DOHH2 (cell line): ENCODE results near the gene TOGARAM1.

Source experiments
- H3F3A ChIP-seq: fragments of 200-600 bp; sonication (generic), shearing (Covaris generic); 2 replicates; pipeline ENCODE4 v1.6.0; 2016; ENCODE audit warnings: antibody characterized with exemption, mild to moderate bottlenecking; ENCODE audit not compliant: control insufficient read depth, insufficient read depth
- H3K27ac ChIP-seq: fragments of 200-600 bp; sonication (generic); 2 replicates; pipeline ENCODE4 v1.5.1; 2014; ENCODE audit warnings: low read depth, mild to moderate bottlenecking, low read length, moderate library complexity
- H3K27me3 ChIP-seq: fragments of 200-600 bp; sonication (generic); 2 replicates; pipeline ENCODE4 v1.6.1; 2014; ENCODE audit warnings: mild to moderate bottlenecking, low read length, mixed read lengths; ENCODE audit not compliant: control insufficient read depth
- H3K36me3 ChIP-seq: fragments of 200-600 bp; sonication (generic); 2 replicates; pipeline ENCODE4 v1.6.1; 2014; ENCODE audit warnings: mild to moderate bottlenecking, low read length, moderate library complexity, mixed read lengths; ENCODE audit not compliant: control insufficient read depth
- H3K4me1 ChIP-seq: fragments of 200-600 bp; sonication (generic); 2 replicates; pipeline ENCODE4 v1.6.1; 2014; ENCODE audit warnings: mild to moderate bottlenecking, low read length, mixed read lengths; ENCODE audit not compliant: control insufficient read depth
- H3K4me2 ChIP-seq: fragments of 200-600 bp; sonication (generic); 2 replicates; pipeline ENCODE4 v1.6.0; 2014; ENCODE audit warnings: mild to moderate bottlenecking, low read length, moderate library complexity
- H3K4me3 ChIP-seq: fragments of 200-600 bp; sonication (generic); 2 replicates; pipeline ENCODE4 v1.5.1; 2014; ENCODE audit warnings: mild to moderate bottlenecking, low read length, mixed read lengths
- H3K79me2 ChIP-seq: fragments of 200-600 bp; sonication (generic); 2 replicates; pipeline ENCODE4 v1.6.1; 2014; ENCODE audit warnings: mild to moderate bottlenecking, low read length, mixed read lengths; ENCODE audit not compliant: control insufficient read depth
- H3K9me2 ChIP-seq: fragments of 200-600 bp; sonication (generic); replicated peaks from 2 replicates; pipeline ENCODE4 v1.6.1; 2014; ENCODE audit warnings: mild to moderate bottlenecking, low read length, mixed read lengths; ENCODE audit not compliant: control insufficient read depth
- H3K9me3 ChIP-seq: fragments of 200-600 bp; sonication (generic); 2 replicates; pipeline ENCODE4 v1.6.1; 2014; ENCODE audit warnings: antibody characterized with exemption, low read length, mixed read lengths; ENCODE audit not compliant: control insufficient read depth, insufficient read depth
- H4K20me1 ChIP-seq: fragments of 200-600 bp; sonication (generic); 2 replicates; pipeline ENCODE4 v1.6.0; 2014; ENCODE audit warnings: low read depth, mild to moderate bottlenecking, antibody characterized with exemption, low read length, moderate library complexity; ENCODE audit not compliant: control insufficient read depth, insufficient read depth
- EZH2phosphoT487 ChIP-seq: fragments of 200-600 bp; sonication (generic); IDR thresholded peaks from 2 replicates; pipeline ENCODE4 v1.6.1; 2017; ENCODE audit warnings: borderline replicate concordance, mild to moderate bottlenecking, antibody characterized with exemption, low read length, moderate library complexity, mixed read lengths
- TF ChIP-seq, protein P1 (sequence below): fragments of 200-600 bp; sonication (generic); IDR thresholded peaks from one replicate; pipeline ENCODE4 v1.5.1; 2014; ENCODE audit warnings: antibody characterized with exemption, mild to moderate bottlenecking, low read depth, low read length; ENCODE audit not compliant: poor library complexity, severe bottlenecking

TOGARAM1 gene

GRCh38 chr14:44951051-44951450 lies 10.9 kb upstream of the TOGARAM1 start:
- Histone ChIP-seq H3K9me2 (no peaks in the 10 kb centered on the region), H3K36me3 (no peaks in the 10 kb centered on the region), H3F3A (no peaks in the 10 kb centered on the region), H3K79me2 (peaks cover 26% of the 10 kb centered on the region), H3K4me2 (no peak overlapping the region), H3K27ac (no peak overlapping the region), H3K9me3 (no peaks in the 10 kb centered on the region), H3K4me1 (no peaks in the 10 kb centered on the region), H4K20me1 (no peaks in the 10 kb centered on the region), H3K4me3 (no peak overlapping the region), H3K27me3 (no peaks in the 10 kb centered on the region)
- TF ChIP-seq, protein P1, sequence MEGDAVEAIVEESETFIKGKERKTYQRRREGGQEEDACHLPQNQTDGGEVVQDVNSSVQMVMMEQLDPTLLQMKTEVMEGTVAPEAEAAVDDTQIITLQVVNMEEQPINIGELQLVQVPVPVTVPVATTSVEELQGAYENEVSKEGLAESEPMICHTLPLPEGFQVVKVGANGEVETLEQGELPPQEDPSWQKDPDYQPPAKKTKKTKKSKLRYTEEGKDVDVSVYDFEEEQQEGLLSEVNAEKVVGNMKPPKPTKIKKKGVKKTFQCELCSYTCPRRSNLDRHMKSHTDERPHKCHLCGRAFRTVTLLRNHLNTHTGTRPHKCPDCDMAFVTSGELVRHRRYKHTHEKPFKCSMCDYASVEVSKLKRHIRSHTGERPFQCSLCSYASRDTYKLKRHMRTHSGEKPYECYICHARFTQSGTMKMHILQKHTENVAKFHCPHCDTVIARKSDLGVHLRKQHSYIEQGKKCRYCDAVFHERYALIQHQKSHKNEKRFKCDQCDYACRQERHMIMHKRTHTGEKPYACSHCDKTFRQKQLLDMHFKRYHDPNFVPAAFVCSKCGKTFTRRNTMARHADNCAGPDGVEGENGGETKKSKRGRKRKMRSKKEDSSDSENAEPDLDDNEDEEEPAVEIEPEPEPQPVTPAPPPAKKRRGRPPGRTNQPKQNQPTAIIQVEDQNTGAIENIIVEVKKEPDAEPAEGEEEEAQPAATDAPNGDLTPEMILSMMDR: no peak
- no peak for TF ChIP-seq EZH2phosphoT487

DNA sequence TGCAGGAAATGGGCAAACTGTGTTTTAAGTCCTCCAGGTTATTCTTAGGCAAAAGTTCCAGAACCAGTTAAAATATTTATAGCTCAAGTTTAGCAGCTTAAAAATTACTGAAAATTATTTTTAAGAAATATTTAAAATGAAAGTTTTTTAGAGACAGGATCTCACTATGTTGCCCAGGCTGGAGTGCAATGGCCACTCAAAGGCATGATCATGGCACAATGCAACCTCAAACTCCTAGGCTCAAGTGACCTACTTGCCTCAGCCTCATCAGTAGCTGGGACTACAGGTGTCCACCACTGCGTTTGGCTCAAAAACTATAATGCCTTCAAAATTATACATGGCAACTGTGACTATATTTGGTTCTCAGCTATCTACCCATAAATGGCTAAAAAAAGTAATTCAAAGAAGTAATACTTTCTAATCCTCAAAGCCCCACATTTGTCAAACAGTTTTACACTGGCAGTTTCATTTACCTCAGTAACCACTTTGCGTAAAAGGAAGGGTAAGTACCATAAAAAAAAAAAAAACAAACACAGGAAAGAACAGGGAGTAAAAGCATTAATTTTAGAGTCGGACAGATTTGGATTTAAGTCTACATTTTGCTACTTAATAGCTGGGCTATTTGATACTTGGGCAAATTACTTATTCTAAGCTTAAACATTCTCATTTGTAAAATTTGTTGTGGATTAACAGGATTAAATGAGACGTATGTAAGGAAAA lies 9.4 kb upstream of the TOGARAM1 start:
- Histone ChIP-seq H3K79me2 (peaks cover 41% of the 10 kb centered on the region), H3K4me1 (no peaks in the 10 kb centered on the region), H3K4me2 (no peak overlapping the region), H3K4me3 (no peak overlapping the region), H3K27ac (no peak overlapping the region), H3K9me2 (no peaks in the 10 kb centered on the region), H3K9me3 (no peaks in the 10 kb centered on the region), H3F3A (no peaks in the 10 kb centered on the region), H4K20me1 (no peaks in the 10 kb centered on the region), H3K36me3 (no peaks in the 10 kb centered on the region), H3K27me3 (no peaks in the 10 kb centered on the region)
- TF ChIP-seq, protein P1: no peak
- no peak for TF ChIP-seq EZH2phosphoT487

DNA sequence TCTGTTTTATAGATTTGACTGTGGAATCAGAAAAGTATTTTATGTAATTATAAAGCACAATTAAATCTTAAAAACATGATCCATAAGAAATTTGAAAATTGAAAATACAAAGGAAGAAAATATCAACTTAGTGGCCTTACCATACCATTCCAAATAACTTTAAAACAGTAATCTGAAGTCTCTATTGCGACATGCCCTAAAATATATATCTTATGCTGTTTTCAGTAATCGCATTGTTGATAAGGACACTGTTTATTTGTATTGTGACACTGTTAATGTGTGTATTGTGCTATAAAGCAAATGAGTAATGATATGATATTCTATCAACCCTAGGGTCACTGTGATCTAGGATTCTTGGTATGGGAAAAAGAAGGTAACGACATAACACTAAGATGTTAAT lies 7.2 kb upstream of the TOGARAM1 start:
- Histone ChIP-seq H3K9me2 (no peaks in the 10 kb centered on the region), H3K79me2 (peaks cover 62% of the 10 kb centered on the region), H3K4me1 (peaks cover 13% of the 10 kb centered on the region), H3K27me3 (no peaks in the 10 kb centered on the region), H3K9me3 (no peaks in the 10 kb centered on the region), H3K4me2 (no peak overlapping the region), H3K4me3 (no peak overlapping the region), H3F3A (no peaks in the 10 kb centered on the region), H3K27ac (no peak overlapping the region), H3K36me3 (no peaks in the 10 kb centered on the region), H4K20me1 (no peaks in the 10 kb centered on the region)
- TF ChIP-seq EZH2phosphoT487: no peak
- TF ChIP-seq, protein P1: no peak
